ENCODE data around the gene RNASE2. TPM values are rescaled to one million over a fixed set of nuclear protein-coding genes. Genes with fewer than 3 reads are reported as not detected.
"Not testable (repeated sequence)": the region's sequence is repeated elsewhere in the genome, so short reads cannot be mapped to it uniquely, and the experiment has no call there.

The RNASE2 gene
- total and polyA plus RNA-seq, 8 donors: 0.78 to 30.6 (median 2.2) TPM

GRCh38 chr14:20934148-20934762 is 21.0 kb upstream of the RNASE2 start:
- Histone ChIP-seq H3K36me3 (no peaks in the 10 kb centered on the region), H3K4me1 (no peaks in the 10 kb centered on the region), H3K27ac (no peak overlapping the region), H3K4me3 (no peak overlapping the region), H3K9me3 (no peaks in the 10 kb centered on the region), H3K27me3 (peaks cover 0 to 6% of the 10 kb centered on the region in 2 donors)
- intact Hi-C loops (cut with DNase I): no loop called here
- DNase-seq (peak in 1 of 4 donors; percentile 88), ATAC-seq (no peak)
- TF ChIP-seq CTCF (IDR thresholded peaks at IDR 0.05): peak; percentile 13 to 55

- no peak for TF ChIP-seq CTCF (IDR thresholded peaks at IDR 0.05)
- Histone ChIP-seq H3K4me3 (no peak overlapping the region), H3K9me3 (no peaks in the 10 kb centered on the region), H3K27me3 (peaks cover 0 to 6% of the 10 kb centered on the region in 2 donors), H3K36me3 (no peaks in the 10 kb centered on the region), H3K27ac (no peak overlapping the region), H3K4me1 (no peaks in the 10 kb centered on the region)
- DNase-seq (no peak), ATAC-seq (no peak)
- intact Hi-C loops (cut with DNase I): no loop called here
Observed at GRCh38 chr14:20935303-20935984, 19.8 kb upstream of the RNASE2 start.

- ATAC-seq (peak; percentile 41), DNase-seq (peak in 1 of 4 donors; percentile 43)
- H3K36me3 ChIP-seq; H3K27ac ChIP-seq; intact Hi-C loops (cut with DNase I); H3K9me3 ChIP-seq; H3K4me3 ChIP-seq; H3K27me3 ChIP-seq; H3K4me1 ChIP-seq: not testable (repeated sequence)
Observed at GRCh38 chr14:20945146-20945545, 10.1 kb upstream of the RNASE2 start.

- H3K27ac ChIP-seq; H3K36me3 ChIP-seq; H3K4me1 ChIP-seq; DNase-seq; H3K27me3 ChIP-seq; intact Hi-C loops (cut with DNase I); H3K4me3 ChIP-seq; H3K9me3 ChIP-seq; ATAC-seq: not testable (repeated sequence)
Observed at GRCh38 chr14:20946707-20947106, 8.6 kb upstream of the RNASE2 start.

- H3K4me3 ChIP-seq; H3K36me3 ChIP-seq; H3K27me3 ChIP-seq; H3K9me3 ChIP-seq; intact Hi-C loops (cut with DNase I): not testable (repeated sequence)
- DNase-seq: peak in 1 of 4 donors; percentile 71
- peak overlapping the region in 1 of 2 donors; percentile 82 for H3K27ac ChIP-seq
- peaks cover 0 to 15% of the 10 kb centered on the region in 2 donors for H3K4me1 ChIP-seq
- peak; percentile 31 for ATAC-seq
Observed at GRCh38 chr14:20955538-20955873, 219 bp downstream of the RNASE2 start.

- Histone ChIP-seq H3K4me3 (no peak overlapping the region), H3K36me3 (no peaks in the 10 kb centered on the region), H3K27ac (peak overlapping the region in 1 of 2 donors; percentile 82), H3K27me3 (no peaks in the 10 kb centered on the region), H3K4me1 (peaks cover 0 to 22% of the 10 kb centered on the region in 2 donors), H3K9me3 (no peaks in the 10 kb centered on the region)
- no peak for TF ChIP-seq CTCF (IDR thresholded peaks at IDR 0.05)
- DNase-seq (no peak), ATAC-seq (no peak)
- intact Hi-C loops (cut with DNase I): no loop called here
Observed at GRCh38 chr14:20956376-20956976, 1.2 kb downstream of the RNASE2 start.

- H3K4me3 ChIP-seq; intact Hi-C loops (cut with DNase I); DNase-seq; H3K36me3 ChIP-seq; H3K27me3 ChIP-seq; ATAC-seq; H3K9me3 ChIP-seq; H3K27ac ChIP-seq: not testable (repeated sequence)
- peaks cover 0 to 25% of the 10 kb centered on the region in 2 donors for H3K4me1 ChIP-seq
Observed at GRCh38 chr14:20958946-20959345, 3.7 kb downstream of the RNASE2 start.
